Suprapubic skin (tissue), 3 donors: Measurements from ENCODE around the gene PARD3B.

ENCODE experiments used
- POLR2A ChIP-seq, 2 donors: fragments of 450-650 bp; IDR thresholded peaks; one replicate each; pipeline ENCODE4 v1.6.1; 2017; ENCODE audit warnings: antibody characterized with exemption in 2 of 2, mild to moderate bottlenecking in 2 of 2, moderate library complexity in 2 of 2
- TF ChIP-seq, protein P1 (sequence below), 2 donors: fragments of 200-600 bp in 1 of 2; fragments of 450-650 bp in 1 of 2; sonication (generic) in 1 of 2; IDR thresholded peaks; one replicate each; pipeline ENCODE4 v1.5.1; 2016 to 2019; ENCODE audit warnings: antibody characterized with exemption in 2 of 2, mild to moderate bottlenecking in 1 of 2, moderate library complexity in 1 of 2

DNA sequence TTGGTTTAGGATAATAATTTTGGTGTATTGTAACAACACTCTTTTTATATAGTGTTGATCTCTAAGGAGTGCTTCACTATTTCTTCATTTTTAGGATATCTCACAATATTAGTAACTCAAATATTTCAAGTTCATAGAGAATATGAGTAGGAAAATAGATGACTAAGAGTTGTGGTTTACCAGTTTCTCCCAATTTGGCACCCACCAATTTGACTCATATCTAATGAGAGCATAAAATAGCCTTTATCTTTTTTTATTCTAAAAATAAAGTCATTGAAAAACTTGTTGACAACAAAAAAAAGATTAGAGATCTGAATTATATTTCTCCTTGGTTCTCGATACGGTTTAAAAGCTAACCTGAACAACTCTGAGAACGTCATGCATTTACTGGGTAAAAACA lies 204.0 kb downstream of the PARD3B start:
- TF ChIP-seq, protein P1, sequence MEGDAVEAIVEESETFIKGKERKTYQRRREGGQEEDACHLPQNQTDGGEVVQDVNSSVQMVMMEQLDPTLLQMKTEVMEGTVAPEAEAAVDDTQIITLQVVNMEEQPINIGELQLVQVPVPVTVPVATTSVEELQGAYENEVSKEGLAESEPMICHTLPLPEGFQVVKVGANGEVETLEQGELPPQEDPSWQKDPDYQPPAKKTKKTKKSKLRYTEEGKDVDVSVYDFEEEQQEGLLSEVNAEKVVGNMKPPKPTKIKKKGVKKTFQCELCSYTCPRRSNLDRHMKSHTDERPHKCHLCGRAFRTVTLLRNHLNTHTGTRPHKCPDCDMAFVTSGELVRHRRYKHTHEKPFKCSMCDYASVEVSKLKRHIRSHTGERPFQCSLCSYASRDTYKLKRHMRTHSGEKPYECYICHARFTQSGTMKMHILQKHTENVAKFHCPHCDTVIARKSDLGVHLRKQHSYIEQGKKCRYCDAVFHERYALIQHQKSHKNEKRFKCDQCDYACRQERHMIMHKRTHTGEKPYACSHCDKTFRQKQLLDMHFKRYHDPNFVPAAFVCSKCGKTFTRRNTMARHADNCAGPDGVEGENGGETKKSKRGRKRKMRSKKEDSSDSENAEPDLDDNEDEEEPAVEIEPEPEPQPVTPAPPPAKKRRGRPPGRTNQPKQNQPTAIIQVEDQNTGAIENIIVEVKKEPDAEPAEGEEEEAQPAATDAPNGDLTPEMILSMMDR (IDR thresholded peaks at IDR 0.05): no peak
- no peak for TF ChIP-seq POLR2A (IDR thresholded peaks at IDR 0.05)
